Colonic mucosa (tissue), 4 donors: Measurements from ENCODE around the gene TNRC6A. TPM values are rescaled to one million over a fixed set of nuclear protein-coding genes. Genes with fewer than 3 reads are reported as not detected.

Experiments
- DNase-seq: peaks from one replicate; pipeline ENCODE4 v3.0.0-alpha.2; 2020
- H3K27ac ChIP-seq: fragments of 200-600 bp; one replicate; pipeline ENCODE4 v1.8.0; 2021
- H3K27me3 ChIP-seq: fragments of 200-600 bp; one replicate; pipeline ENCODE4 v1.8.0; 2021
- H3K36me3 ChIP-seq: fragments of 200-600 bp; one replicate; pipeline ENCODE4 v1.8.0; 2021
- H3K4me1 ChIP-seq: fragments of 200-600 bp; one replicate; pipeline ENCODE4 v1.8.0; 2021; ENCODE audit warnings: mild to moderate bottlenecking
- H3K4me3 ChIP-seq: fragments of 200-600 bp; one replicate; pipeline ENCODE4 v1.8.0; 2021
- H3K9ac ChIP-seq, 2 donors: one replicate each; pipeline ENCODE4 v1.7.0; 2013; ENCODE audit warnings: control low read depth in 2 of 2, low read depth in 2 of 2, low read length in 2 of 2
- H3K9me3 ChIP-seq: fragments of 200-600 bp; one replicate; pipeline ENCODE4 v1.8.0; 2021
- intact Hi-C: fragments of 100-400 bp; cut with DNase I; formaldehyde crosslinking; loops from one replicate; pipeline ENCODE4 v1.14.1; 2022
- total RNA-seq, 2 donors: library from RNA; stranded (reverse); fragmentation: NEBNext Ultra II Directional in 1 of 2; extraction: Animal tissue kit (Norgen Biotek cat#: 25700) in 1 of 2; gene quantifications; one replicate each; pipeline ENCODE4 v1.2.1, GENCODE V29; 2021
- TF ChIP-seq, protein P1 (sequence below): fragments of 200-600 bp; IDR thresholded peaks from one replicate; pipeline ENCODE4 v1.8.0; 2022; ENCODE audit warnings: antibody characterized with exemption, mild to moderate bottlenecking
- donor health status: healthy.
- donor health status: DM: no; HTN: no; CAD: no.
- donor health status: DM: no; HTN: no; CAD: no.

Gene TNRC6A
- total RNA-seq, 2 donors from 2014 or later = 32.8 to 33.2 TPM

- H3K27ac ChIP-seq = no peak overlapping the region
- no peaks in the 10 kb centered on the region for H3K27me3 ChIP-seq
- H3K4me1 ChIP-seq = no peaks in the 10 kb centered on the region
- peaks cover 24% of the 10 kb centered on the region for H3K36me3 ChIP-seq
- no peak overlapping the region for H3K9ac ChIP-seq
- H3K4me3 ChIP-seq = no peak overlapping the region
- TF ChIP-seq, protein P1, sequence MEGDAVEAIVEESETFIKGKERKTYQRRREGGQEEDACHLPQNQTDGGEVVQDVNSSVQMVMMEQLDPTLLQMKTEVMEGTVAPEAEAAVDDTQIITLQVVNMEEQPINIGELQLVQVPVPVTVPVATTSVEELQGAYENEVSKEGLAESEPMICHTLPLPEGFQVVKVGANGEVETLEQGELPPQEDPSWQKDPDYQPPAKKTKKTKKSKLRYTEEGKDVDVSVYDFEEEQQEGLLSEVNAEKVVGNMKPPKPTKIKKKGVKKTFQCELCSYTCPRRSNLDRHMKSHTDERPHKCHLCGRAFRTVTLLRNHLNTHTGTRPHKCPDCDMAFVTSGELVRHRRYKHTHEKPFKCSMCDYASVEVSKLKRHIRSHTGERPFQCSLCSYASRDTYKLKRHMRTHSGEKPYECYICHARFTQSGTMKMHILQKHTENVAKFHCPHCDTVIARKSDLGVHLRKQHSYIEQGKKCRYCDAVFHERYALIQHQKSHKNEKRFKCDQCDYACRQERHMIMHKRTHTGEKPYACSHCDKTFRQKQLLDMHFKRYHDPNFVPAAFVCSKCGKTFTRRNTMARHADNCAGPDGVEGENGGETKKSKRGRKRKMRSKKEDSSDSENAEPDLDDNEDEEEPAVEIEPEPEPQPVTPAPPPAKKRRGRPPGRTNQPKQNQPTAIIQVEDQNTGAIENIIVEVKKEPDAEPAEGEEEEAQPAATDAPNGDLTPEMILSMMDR = no peak
- no peaks in the 10 kb centered on the region for H3K9me3 ChIP-seq
- intact Hi-C loops = no loop called here
- DNase-seq = no peak
These were observed 85.6 kb downstream of the TNRC6A start for GRCh38 chr16:24815021-24815420.

DNA sequence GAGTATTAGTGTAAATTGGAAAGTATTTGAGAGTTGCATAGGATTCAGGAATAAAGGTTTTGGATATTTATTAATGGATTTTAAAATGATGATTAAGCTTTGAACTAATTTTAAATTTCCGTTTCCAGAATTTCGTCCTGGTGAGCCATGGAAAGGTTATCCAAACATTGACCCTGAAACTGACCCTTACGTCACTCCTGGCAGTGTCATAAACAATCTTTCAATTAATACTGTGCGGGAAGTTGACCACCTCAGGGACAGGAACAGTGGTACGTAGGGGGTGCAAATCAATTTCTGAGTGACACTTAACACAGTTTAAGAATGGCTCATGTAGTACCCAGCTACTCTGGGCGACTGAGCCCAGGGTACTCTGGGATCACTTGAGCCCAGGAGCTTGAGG, 87.2 kb downstream of the TNRC6A start:
- intact Hi-C loops = no loop called here
- H3K9me3 ChIP-seq = no peaks in the 10 kb centered on the region
- no peak overlapping the region for H3K4me3 ChIP-seq
- no peaks in the 10 kb centered on the region for H3K27me3 ChIP-seq
- H3K36me3 ChIP-seq = peaks cover 23% of the 10 kb centered on the region
- H3K27ac ChIP-seq = no peak overlapping the region
- H3K9ac ChIP-seq = no peak overlapping the region
- H3K4me1 ChIP-seq = no peaks in the 10 kb centered on the region
- DNase-seq = no peak
- TF ChIP-seq, protein P1 = no peak

DNA sequence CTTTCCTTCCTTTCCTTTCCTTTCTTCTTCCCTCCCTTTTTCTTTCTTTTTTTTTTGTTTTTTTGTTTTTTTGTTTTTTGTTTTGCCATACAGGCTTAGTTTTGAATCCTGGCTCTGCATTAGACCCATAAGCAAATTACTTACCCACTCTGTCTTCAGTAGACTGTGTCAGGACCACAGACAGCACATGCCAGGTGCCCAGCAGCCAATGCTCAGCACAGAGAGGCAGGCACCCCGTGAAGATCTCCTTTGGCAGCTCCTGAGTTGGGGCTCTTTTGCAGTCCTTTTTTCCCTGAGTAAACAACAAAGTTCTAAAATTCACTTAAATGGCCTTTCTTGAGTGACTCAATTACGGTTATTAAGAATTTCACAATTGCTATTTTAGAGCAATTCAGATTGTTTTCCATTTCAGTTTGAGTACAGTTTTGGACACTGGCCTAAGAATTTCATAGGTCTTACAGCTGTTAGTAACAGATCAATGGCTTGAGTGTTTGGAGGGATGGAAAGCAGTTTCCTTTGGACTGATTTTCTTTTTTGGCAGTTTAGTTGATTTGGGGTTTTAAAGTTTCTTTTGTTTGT, 90.1 kb downstream of the TNRC6A start:
- Histone ChIP-seq H3K27me3 (no peaks in the 10 kb centered on the region), H3K9me3 (no peaks in the 10 kb centered on the region), H3K4me1 (no peaks in the 10 kb centered on the region), H3K9ac (no peak overlapping the region), H3K36me3 (peaks cover 29% of the 10 kb centered on the region), H3K4me3 (no peak overlapping the region), H3K27ac (no peak overlapping the region)
- no peak for DNase-seq
- TF ChIP-seq, protein P1 = no peak
- intact Hi-C loops = no loop called here

DNA sequence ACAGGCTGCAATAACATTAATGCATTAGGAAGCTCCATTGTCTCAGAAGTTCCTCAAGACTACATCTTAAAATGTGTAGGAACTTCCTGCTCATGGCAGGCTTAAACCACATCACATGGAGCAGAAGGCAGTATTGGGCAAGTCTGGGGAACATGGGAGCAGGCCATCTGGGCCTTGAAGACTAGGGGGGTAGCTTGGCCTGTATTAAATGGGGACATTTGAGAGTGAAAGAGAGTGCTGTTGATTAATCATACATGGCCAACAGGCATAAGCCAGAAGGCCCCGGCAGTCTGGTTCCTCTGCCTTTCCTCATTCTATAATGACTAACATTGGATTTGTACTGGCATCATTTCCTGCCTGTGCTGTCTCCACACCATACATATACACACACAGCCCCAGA, 91.1 kb downstream of the TNRC6A start:
- DNase-seq = no peak
- H3K27ac ChIP-seq = no peak overlapping the region
- intact Hi-C loops = no loop called here
- H3K36me3 ChIP-seq = peaks cover 19% of the 10 kb centered on the region
- TF ChIP-seq, protein P1 = no peak
- H3K9ac ChIP-seq = no peak overlapping the region
- no peaks in the 10 kb centered on the region for H3K27me3 ChIP-seq
- H3K4me3 ChIP-seq = no peak overlapping the region
- no peaks in the 10 kb centered on the region for H3K4me1 ChIP-seq
- H3K9me3 ChIP-seq = no peaks in the 10 kb centered on the region

GRCh38 chr16:24821129-24821528, 91.7 kb downstream of the TNRC6A start:
- Histone ChIP-seq H3K36me3 (peaks cover 17% of the 10 kb centered on the region), H3K4me1 (no peaks in the 10 kb centered on the region), H3K4me3 (no peak overlapping the region), H3K9me3 (no peaks in the 10 kb centered on the region), H3K9ac (no peak overlapping the region), H3K27ac (no peak overlapping the region), H3K27me3 (no peaks in the 10 kb centered on the region)
- intact Hi-C loops = no loop called here
- DNase-seq = no peak
- TF ChIP-seq, protein P1 = no peak
